ENCODE data around the gene PRAMEF11. TPM values are rescaled to one million over a fixed set of nuclear protein-coding genes. Genes with fewer than 3 reads are reported as not detected.

The PRAMEF11 gene
- total and polyA plus RNA-seq, 2 of the 8 experiments (the other 6 are each of a cell fraction or from before 2014, with no cell fraction given), result not detected

GRCh38 chr1:12778061-12778460 lies 53.1 kb downstream of the PRAMEF11 start (continued):
- TF ChIP-seq HDAC2 (IDR thresholded peaks at IDR 0.05; ENCODE audit: borderline replicate concordance in 1 of 2, low read depth in 2 of 2, low read length in 2 of 2), result no peak
- TF ChIP-seq FOSL1 (IDR thresholded peaks at IDR 0.05; ENCODE audit: insufficient read depth, low read depth, low read length), result no peak
- no peak for TF ChIP-seq SRF (IDR thresholded peaks at IDR 0.05; ENCODE audit: low read depth, low read length)
- TF ChIP-seq SIX5 (IDR thresholded peaks at IDR 0.05; ENCODE audit: low read depth, low read length), result no peak
